Heart left ventricle (tissue), 13 donors: Measurements from ENCODE around the gene RAB27B.

Source experiments
- POLR2A ChIP-seq, 2 donors: fragments of 450-650 bp; IDR thresholded peaks; one replicate each; pipeline ENCODE4 v1.6.1; 2017; ENCODE audit warnings: antibody characterized with exemption in 2 of 2, mild to moderate bottlenecking in 2 of 2, moderate library complexity in 2 of 2
- TF ChIP-seq, protein P1 (sequence below), 12 donors: fragments of 200-600 bp; sonication (generic) in 4 of 12; IDR thresholded peaks; one replicate each; pipeline versions ENCODE4 v1.5.0 to v1.8.0; 2018 to 2022; ENCODE audit warnings: antibody characterized with exemption in 12 of 12, mild to moderate bottlenecking in 5 of 12
- donor health status: ischemic (EF 13 %, LVEDD 7.1; RV severe dilation, severe dysfunction).
- donor health status: DM: no; HTN: yes; CAD: no.
- donor health status: DM: no; HTN: no; CAD: no.
- donor health status: ischemic (EF 25% LVEDD 6.9; RV normal size, moderate dysfunction).
- donor health status: ischemic (EF 25% LVEDD 5.7; RV mildly dilated, moderate dysfunction).
- donor health status: ischemic (EF 35%, LVEDD 5.7; RV mildly dilated, moderate dysfunction).
- donor health status: nonischemic (EF 11% LVEDD 7.7; RV severe dilation, severe dysfunction).
- donor health status: DM: yes; HTN: yes; CAD: no.
- donor health status: PGD.
- donor health status: ischemic (EF 29% LVEDD 5.4; RV normal size, mild dysfunction).
- donor health status: nonischemic (EF 23%, LVEDD 6.1; RV moderate dilation, normal function).

DNA sequence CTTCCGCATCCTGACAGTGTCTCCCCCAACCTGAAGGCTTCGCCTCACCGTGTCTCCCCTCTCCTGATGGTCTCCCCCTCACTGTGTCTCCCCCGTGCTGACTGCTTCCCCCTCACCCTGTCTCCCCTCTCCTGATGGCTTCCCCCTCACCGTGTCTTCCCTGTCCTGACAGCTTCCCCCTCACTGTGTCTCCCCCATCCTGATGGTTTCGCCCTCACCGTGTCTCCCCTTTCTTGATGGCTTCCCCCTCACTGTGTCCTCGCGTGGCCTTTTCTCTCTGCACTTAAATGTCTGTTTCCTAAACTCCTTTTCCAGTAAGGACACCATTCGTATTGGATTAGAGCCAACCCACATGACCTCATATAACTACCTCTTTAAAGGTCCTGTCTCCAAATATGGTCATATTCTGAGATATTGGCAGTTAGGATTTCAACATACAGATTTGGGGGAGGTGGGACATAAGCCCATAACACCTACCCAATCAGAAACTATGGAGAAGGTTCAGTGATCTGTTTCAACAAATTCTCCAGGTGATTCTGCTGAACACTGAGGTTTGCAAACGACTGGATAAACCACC, 47.9 kb upstream of the RAB27B start:
- TF ChIP-seq, protein P1, sequence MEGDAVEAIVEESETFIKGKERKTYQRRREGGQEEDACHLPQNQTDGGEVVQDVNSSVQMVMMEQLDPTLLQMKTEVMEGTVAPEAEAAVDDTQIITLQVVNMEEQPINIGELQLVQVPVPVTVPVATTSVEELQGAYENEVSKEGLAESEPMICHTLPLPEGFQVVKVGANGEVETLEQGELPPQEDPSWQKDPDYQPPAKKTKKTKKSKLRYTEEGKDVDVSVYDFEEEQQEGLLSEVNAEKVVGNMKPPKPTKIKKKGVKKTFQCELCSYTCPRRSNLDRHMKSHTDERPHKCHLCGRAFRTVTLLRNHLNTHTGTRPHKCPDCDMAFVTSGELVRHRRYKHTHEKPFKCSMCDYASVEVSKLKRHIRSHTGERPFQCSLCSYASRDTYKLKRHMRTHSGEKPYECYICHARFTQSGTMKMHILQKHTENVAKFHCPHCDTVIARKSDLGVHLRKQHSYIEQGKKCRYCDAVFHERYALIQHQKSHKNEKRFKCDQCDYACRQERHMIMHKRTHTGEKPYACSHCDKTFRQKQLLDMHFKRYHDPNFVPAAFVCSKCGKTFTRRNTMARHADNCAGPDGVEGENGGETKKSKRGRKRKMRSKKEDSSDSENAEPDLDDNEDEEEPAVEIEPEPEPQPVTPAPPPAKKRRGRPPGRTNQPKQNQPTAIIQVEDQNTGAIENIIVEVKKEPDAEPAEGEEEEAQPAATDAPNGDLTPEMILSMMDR (IDR thresholded peaks at IDR 0.05), result no peak
- no peak for TF ChIP-seq POLR2A (IDR thresholded peaks at IDR 0.05)
